CD14-positive monocyte (primary cell): ENCODE data around the gene IGLL5. TPM values are rescaled to one million over a fixed set of nuclear protein-coding genes. Genes with fewer than 3 reads are reported as not detected.

Source experiments
- DNase-seq, 3 donors: peaks; one replicate each; pipeline ENCODE4 v3.0.0-alpha.2; 2011 to 2022
- H2AFZ ChIP-seq: 2 replicates; pipeline ENCODE4 v1.6.0; 2012; ENCODE audit warnings: mild to moderate bottlenecking, low read depth, low read length, inconsistent platforms; ENCODE audit not compliant: insufficient read depth, poor library complexity, severe bottlenecking
- H3K27ac ChIP-seq, 2 donors: 1 replicate in 1 of 2; 2 replicates in 1 of 2; pipeline ENCODE4 v1.5.1; 2012 to 2013; ENCODE audit warnings: low read length in 2 of 2, control low read depth in 1 of 2, inconsistent platforms in 1 of 2, low read depth in 1 of 2, mild to moderate bottlenecking in 1 of 2
- H3K27me3 ChIP-seq, 2 donors: one replicate each; pipeline versions ENCODE4 v1.6.0 to v1.6.1; 2011 to 2013; ENCODE audit warnings: low read length in 2 of 2; ENCODE audit not compliant: control insufficient read depth in 2 of 2, insufficient read depth in 2 of 2
- H3K36me3 ChIP-seq, 2 donors: replicated peaks in 1 of 2; 1 replicate in 1 of 2; 2 replicates in 1 of 2; pipeline versions ENCODE4 v1.5.1 to v1.6.1; 2012 to 2013; ENCODE audit warnings: low read length in 2 of 2, control low read depth in 1 of 2, inconsistent platforms in 1 of 2, mild to moderate bottlenecking in 1 of 2; ENCODE audit not compliant: insufficient read depth in 2 of 2, control insufficient read depth in 1 of 2
- H3K4me1 ChIP-seq, 2 donors: 1 replicate in 1 of 2; 2 replicates in 1 of 2; pipeline versions ENCODE4 v1.5.1 to v1.6.1; 2012 to 2013; ENCODE audit warnings: low read length in 2 of 2, control low read depth in 1 of 2, inconsistent platforms in 1 of 2, mild to moderate bottlenecking in 1 of 2, moderate library complexity in 1 of 2; ENCODE audit not compliant: insufficient read depth in 2 of 2, control insufficient read depth in 1 of 2
- H3K4me2 ChIP-seq: replicated peaks from 2 replicates; pipeline ENCODE3; 2012; ENCODE audit warnings: low read length, moderate library complexity, mild to moderate bottlenecking; ENCODE audit not compliant: poor library complexity, severe bottlenecking; ENCODE audit errors: extremely low read depth
- H3K4me3 ChIP-seq, 3 experiments: fragments of 200-600 bp in 1 of 3; sonication (generic) in 1 of 3; replicated peaks in 1 of 3; 1 replicate in 2 of 3; 2 replicates in 1 of 3; pipeline ENCODE4 v1.5.1; 2011 to 2013; ENCODE audit warnings: low read length in 3 of 3, mild to moderate bottlenecking in 3 of 3, control low read depth in 2 of 3, low read depth in 2 of 3, inconsistent platforms in 1 of 3, moderate library complexity in 1 of 3
- H3K79me2 ChIP-seq: 2 replicates; pipeline ENCODE4 v1.6.0; 2012; ENCODE audit warnings: mild to moderate bottlenecking, control low read depth, inconsistent platforms, low read length, moderate library complexity; ENCODE audit not compliant: insufficient read depth
- H3K9ac ChIP-seq: 2 replicates; pipeline ENCODE4 v1.6.0; 2017; ENCODE audit warnings: low read length, mild to moderate bottlenecking; ENCODE audit not compliant: insufficient read depth, poor library complexity, severe bottlenecking
- H3K9me3 ChIP-seq, 2 donors: replicated peaks in 1 of 2; 1 replicate in 1 of 2; 2 replicates in 1 of 2; pipeline versions ENCODE4 v1.5.1 to v1.6.1; 2012 to 2013; ENCODE audit warnings: low read length in 2 of 2, control low read depth in 1 of 2; ENCODE audit not compliant: control insufficient read depth in 1 of 2, insufficient read depth in 1 of 2
- H4K20me1 ChIP-seq: 2 replicates; pipeline ENCODE4 v1.6.0; 2012; ENCODE audit warnings: mild to moderate bottlenecking, low read length, control low read depth, moderate library complexity; ENCODE audit not compliant: insufficient read depth
- H3K27ac Mint-ChIP-seq, 7 donors: one replicate each; pipeline ENCODE4 v1.8.0; 2020; ENCODE audit warnings: mild to moderate bottlenecking in 7 of 7, mixed read lengths in 7 of 7, moderate library complexity in 6 of 7, inconsistent platforms in 2 of 7
- H3K27me3 Mint-ChIP-seq, 3 donors: one replicate each; pipeline ENCODE4 v1.8.0; 2021 to 2022; ENCODE audit warnings: low read depth in 3 of 3, mild to moderate bottlenecking in 3 of 3, mixed read lengths in 3 of 3, moderate library complexity in 3 of 3, inconsistent platforms in 1 of 3
- H3K36me3 Mint-ChIP-seq, 2 donors: one replicate each; pipeline ENCODE4 v1.8.0; 2020; ENCODE audit warnings: mixed read lengths in 2 of 2, inconsistent platforms in 1 of 2, mild to moderate bottlenecking in 1 of 2
- H3K4me1 Mint-ChIP-seq: one replicate; pipeline ENCODE4 v1.8.0; 2020; ENCODE audit warnings: mild to moderate bottlenecking, mixed read lengths
- H3K4me3 Mint-ChIP-seq, 2 donors: one replicate each; pipeline ENCODE4 v1.8.0; 2020; ENCODE audit warnings: mild to moderate bottlenecking in 2 of 2, mixed read lengths in 2 of 2, moderate library complexity in 1 of 2
- H3K9me3 Mint-ChIP-seq, 7 donors: one replicate each; pipeline ENCODE4 v1.8.0; 2020 to 2022; ENCODE audit warnings: mixed read lengths in 7 of 7, mild to moderate bottlenecking in 6 of 7, moderate library complexity in 6 of 7, inconsistent platforms in 2 of 7
- WGBS: methylation state at CpG from one replicate; pipeline ENCODE4 v1.1.5; 2013; ENCODE audit warnings: missing lambda C conversion rate; ENCODE audit not compliant: insufficient coverage; 5-methylcytosine and 5-hydroxymethylcytosine counted together
- intact Hi-C, 2 donors: fragments of 100-400 bp; cut with micrococcal nuclease; formaldehyde crosslinking; loops; one replicate each; pipeline versions ENCODE4 v1.15.0 to v1.15.1; 2023
- polyA plus RNA-seq, 3 donors: library from polyadenylated mRNA; depleted of rRNA in 1 of 3; unstranded in 2 of 3; stranded (reverse) in 1 of 3; fragments of 300-500 nt in 2 of 3; fragments of >200 nt in 1 of 3; fragmentation: Illumina TruSeq in 2 of 3; gene quantifications; 1 replicate in 2 of 3; 2 replicates in 1 of 3; pipeline ENCODE4 v1.2.3, GENCODE V29; 2012 to 2021
- TF ChIP-seq, protein P1 (sequence below): fragments of 200-600 bp; IDR thresholded peaks from one replicate; pipeline ENCODE4 v1.8.0; 2022; ENCODE audit warnings: antibody characterized with exemption, mild to moderate bottlenecking

IGLL5 gene
- polyA plus RNA-seq, 3 donors = 0.21 to 0.38 TPM; not detected in 1

DNA sequence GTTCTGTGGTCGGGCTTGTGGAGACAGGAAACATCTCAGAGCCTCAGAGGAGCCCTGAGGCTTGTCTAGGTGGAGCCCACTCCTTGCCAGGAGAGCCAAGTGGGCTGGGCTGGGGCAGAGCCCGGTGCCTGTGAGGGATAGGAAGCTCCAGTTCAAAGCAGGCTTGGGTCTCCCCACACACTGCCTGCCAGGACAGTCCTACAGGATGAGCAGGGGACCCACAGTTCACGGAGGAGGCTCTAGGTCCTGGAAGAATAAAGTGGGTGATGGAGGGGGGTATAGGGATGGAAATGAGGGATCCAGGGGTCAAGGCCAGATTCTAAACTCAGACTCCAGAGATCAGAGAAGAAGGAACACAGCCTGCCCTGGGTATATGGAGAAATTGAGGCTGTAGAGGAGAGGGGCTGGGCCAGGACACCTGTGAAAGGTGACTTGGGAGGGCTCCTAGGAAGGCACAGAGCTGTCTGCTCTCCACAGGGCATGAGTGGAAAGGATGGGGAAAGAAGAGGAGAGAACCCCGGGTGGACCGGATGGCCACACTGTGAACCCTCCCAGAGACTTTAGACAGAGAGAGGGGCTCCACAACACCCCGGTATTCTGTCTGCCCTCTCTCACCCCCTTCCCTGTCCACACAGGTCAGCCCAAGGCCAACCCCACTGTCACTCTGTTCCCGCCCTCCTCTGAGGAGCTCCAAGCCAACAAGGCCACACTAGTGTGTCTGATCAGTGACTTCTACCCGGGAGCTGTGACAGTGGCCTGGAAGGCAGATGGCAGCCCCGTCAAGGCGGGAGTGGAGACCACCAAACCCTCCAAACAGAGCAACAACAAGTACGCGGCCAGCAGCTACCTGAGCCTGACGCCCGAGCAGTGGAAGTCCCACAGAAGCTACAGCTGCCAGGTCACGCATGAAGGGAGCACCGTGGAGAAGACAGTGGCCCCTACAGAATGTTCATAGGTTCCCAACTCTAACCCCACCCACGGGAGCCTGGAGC is 7.4 kb downstream of the IGLL5 start:
- Histone ChIP-seq H3K9me3 (no peaks in the 10 kb centered on the region), H4K20me1 (no peaks in the 10 kb centered on the region), H3K79me2 (no peaks in the 10 kb centered on the region), H3K4me1 (no peaks in the 10 kb centered on the region), H3K27ac (no peak overlapping the region), H2AFZ (no peak overlapping the region), H3K4me3 (no peak overlapping the region), H3K4me2 (no peak overlapping the region), H3K9ac (no peak overlapping the region), H3K36me3 (no peaks in the 10 kb centered on the region), H3K27me3 (no peaks in the 10 kb centered on the region)
- WGBS = 86% methylated on average over 13 of the region's 17 CpGs
- Mint-ChIP-seq H3K36me3 (peaks cover 0 to 4% of the 10 kb centered on the region in 2 donors), H3K4me3 (no peak overlapping the region), H3K9me3 (peaks cover 0 to 2% (median 0%) of the 10 kb centered on the region in 7 donors), H3K27ac (peak overlapping the region in 1 of 7 donors; percentile 58), H3K4me1 (peaks cover 12% of the 10 kb centered on the region), H3K27me3 (peaks cover 7 to 12% (median 8%) of the 10 kb centered on the region in 3 donors)
- TF ChIP-seq, protein P1, sequence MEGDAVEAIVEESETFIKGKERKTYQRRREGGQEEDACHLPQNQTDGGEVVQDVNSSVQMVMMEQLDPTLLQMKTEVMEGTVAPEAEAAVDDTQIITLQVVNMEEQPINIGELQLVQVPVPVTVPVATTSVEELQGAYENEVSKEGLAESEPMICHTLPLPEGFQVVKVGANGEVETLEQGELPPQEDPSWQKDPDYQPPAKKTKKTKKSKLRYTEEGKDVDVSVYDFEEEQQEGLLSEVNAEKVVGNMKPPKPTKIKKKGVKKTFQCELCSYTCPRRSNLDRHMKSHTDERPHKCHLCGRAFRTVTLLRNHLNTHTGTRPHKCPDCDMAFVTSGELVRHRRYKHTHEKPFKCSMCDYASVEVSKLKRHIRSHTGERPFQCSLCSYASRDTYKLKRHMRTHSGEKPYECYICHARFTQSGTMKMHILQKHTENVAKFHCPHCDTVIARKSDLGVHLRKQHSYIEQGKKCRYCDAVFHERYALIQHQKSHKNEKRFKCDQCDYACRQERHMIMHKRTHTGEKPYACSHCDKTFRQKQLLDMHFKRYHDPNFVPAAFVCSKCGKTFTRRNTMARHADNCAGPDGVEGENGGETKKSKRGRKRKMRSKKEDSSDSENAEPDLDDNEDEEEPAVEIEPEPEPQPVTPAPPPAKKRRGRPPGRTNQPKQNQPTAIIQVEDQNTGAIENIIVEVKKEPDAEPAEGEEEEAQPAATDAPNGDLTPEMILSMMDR = no peak
- DNase-seq = no peak
- intact Hi-C loops = no loop called here

DNA sequence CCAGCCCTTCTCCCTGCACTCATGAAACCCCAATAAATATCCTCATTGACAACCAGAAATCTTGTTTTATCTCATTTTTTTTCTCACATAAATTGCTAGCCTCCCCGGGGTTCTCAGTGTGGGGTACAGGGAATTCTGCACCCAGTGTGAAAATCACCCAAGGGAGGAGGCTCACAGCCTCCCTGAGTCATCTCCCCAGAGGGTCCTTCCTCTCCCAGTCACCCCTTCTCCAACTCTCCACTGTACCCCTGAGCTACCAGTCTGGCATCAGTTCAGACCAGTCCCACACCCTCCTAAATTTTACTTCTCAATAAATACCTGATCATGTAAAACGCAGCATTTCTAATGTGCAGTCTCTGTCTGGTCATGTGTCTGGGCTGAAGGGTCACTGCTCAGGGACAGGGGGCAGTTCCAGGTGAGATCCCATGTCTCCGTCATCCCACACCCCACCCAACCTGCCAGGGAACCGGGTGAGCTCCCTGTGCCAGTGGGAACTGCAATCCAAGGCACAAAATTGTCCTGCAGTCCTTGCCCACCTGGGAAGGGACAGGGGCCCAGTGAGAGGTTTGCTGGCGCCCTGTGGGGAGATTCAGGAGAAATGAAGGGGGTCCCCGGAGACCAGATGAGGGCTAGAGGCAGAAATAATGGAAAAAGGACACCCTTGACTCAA is 8.3 kb downstream of the IGLL5 start:
- H3K27me3 ChIP-seq = no peaks in the 10 kb centered on the region
- H3K27ac ChIP-seq = no peak overlapping the region
- intact Hi-C loops = no loop called here
- no peak overlapping the region for H3K4me3 ChIP-seq
- H3K4me1 ChIP-seq = no peaks in the 10 kb centered on the region
- H4K20me1 ChIP-seq = no peaks in the 10 kb centered on the region
- H3K36me3 ChIP-seq = no peaks in the 10 kb centered on the region
- H3K9ac ChIP-seq = no peak overlapping the region
- H3K4me2 ChIP-seq = no peak overlapping the region
- no peaks in the 10 kb centered on the region for H3K9me3 ChIP-seq
- TF ChIP-seq, protein P1 = no peak
- peaks cover 0 to 4% of the 10 kb centered on the region in 2 donors for H3K36me3 Mint-ChIP-seq
- no peaks in the 10 kb centered on the region for H3K79me2 ChIP-seq
- H3K9me3 Mint-ChIP-seq = peaks cover 0 to 2% (median 0%) of the 10 kb centered on the region in 7 donors
- peak overlapping the region in 1 of 7 donors; percentile 4 for H3K27ac Mint-ChIP-seq
- H2AFZ ChIP-seq = no peak overlapping the region
- H3K4me1 Mint-ChIP-seq = peaks cover 12% of the 10 kb centered on the region
- DNase-seq = no peak
- 93% methylated on average over 3 of the region's 6 CpGs for WGBS
- H3K4me3 Mint-ChIP-seq = no peak overlapping the region
- H3K27me3 Mint-ChIP-seq = peaks cover 6 to 14% (median 7%) of the 10 kb centered on the region in 3 donors
